Activated naive CD4-positive, alpha-beta T cell treated with anti-CD3 and anti-CD28 coated beads, Interleukin-2, amount 10 ng/mL, durations not matched to agents 5 hours and 36 hours (primary cell): ENCODE measurements around the gene GPR12. TPM values are rescaled to one million over a fixed set of nuclear protein-coding genes. Genes with fewer than 3 reads are reported as not detected.

Experiments used
- total RNA-seq, 2 experiments: library from RNA; stranded (reverse); gene quantifications; one replicate each; pipeline ENCODE4 v1.2.3, GENCODE V29; 2021

GPR12 gene, protein sequence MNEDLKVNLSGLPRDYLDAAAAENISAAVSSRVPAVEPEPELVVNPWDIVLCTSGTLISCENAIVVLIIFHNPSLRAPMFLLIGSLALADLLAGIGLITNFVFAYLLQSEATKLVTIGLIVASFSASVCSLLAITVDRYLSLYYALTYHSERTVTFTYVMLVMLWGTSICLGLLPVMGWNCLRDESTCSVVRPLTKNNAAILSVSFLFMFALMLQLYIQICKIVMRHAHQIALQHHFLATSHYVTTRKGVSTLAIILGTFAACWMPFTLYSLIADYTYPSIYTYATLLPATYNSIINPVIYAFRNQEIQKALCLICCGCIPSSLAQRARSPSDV
- total RNA-seq: not detected

DNA sequence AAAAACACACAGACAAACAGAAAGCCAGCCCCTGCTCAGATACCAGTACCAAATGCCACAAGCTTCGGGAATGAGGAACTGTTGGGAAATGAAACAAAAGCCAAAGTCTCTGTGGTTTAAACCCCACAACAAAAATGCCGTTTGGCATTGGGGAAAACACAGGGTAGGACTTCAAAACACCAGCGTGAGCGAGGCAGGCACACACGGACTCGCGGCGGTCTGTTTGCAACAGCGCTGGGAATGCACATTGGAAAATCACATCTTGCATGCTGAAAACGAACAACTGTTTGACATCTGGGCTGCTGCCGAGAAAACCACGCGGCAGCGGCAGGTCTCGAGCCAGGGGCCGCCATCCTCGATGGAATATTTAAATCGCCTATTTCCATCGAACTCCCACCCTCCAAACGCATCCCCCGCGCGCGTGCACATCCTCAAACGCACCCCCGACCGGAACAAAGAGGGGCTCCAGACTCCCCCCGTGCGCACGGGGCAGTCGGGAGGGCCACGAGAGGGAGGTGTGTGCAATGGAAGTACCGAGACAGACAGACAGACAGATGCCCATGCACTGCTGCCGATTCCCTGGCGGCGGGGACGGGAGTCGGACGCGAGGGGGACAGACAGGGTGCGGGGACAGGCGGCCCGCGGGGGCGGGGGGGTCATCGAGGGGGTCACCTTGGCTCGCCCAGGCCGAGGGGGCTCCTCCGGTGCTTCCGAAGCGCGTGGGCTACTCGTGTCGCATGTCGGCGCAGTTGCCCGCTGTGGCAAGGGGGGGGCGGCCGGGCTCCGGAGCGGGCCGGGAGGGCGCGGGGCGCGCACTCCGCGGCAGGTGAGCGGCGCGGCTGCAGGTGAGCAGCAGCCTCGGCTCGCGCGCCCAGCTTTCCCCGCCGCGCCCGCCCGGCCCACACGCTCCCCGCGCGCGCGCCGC is at the start of gene GPR12:
GPR12 (minus strand) TSS at position 880 of the 925 bp plus-strand sequence. CDS start 959 bp downstream, outside the sequence.

Other genes starting within 250 kb of the GPR12 start
- not detected for gene WASF3, start 203.1 kb downstream of the GPR12 start, total RNA-seq